Activated naive CD8-positive, alpha-beta T cell treated with anti-CD3 and anti-CD28 coated beads for 36 hours (primary cell): Measurements from ENCODE around the gene AGAP1. TPM values are rescaled to one million over a fixed set of nuclear protein-coding genes. Genes with fewer than 3 reads are reported as not detected.
"Not testable (repeated sequence)": the region's sequence is repeated elsewhere in the genome, so short reads cannot be mapped to it uniquely, and the experiment has no call there.

Source experiments
- DNase-seq: peaks from one replicate; pipeline ENCODE4 v3.0.0; 2021
- H3K27ac Mint-ChIP-seq: one replicate; pipeline ENCODE4 v1.8.0; 2022; ENCODE audit warnings: mild to moderate bottlenecking, moderate library complexity, mixed read lengths
- H3K27me3 Mint-ChIP-seq: one replicate; pipeline ENCODE4 v1.8.0; 2022; ENCODE audit warnings: mild to moderate bottlenecking, mixed read lengths
- H3K36me3 Mint-ChIP-seq: one replicate; pipeline ENCODE4 v1.8.0; 2021; ENCODE audit warnings: mild to moderate bottlenecking, mixed read lengths
- H3K4me1 Mint-ChIP-seq: one replicate; pipeline ENCODE4 v1.8.0; 2021; ENCODE audit warnings: mixed read lengths
- H3K4me3 Mint-ChIP-seq: one replicate; pipeline ENCODE4 v1.8.0; 2022; ENCODE audit warnings: mild to moderate bottlenecking, moderate library complexity, mixed read lengths
- H3K9me3 Mint-ChIP-seq: one replicate; pipeline ENCODE4 v1.8.0; 2022; ENCODE audit warnings: mixed read lengths
- total RNA-seq, 2 experiments: library from RNA; stranded (reverse); gene quantifications; one replicate each; pipeline ENCODE4 v1.2.3, GENCODE V29; 2021

Gene AGAP1
- total RNA-seq, 2 experiments from 2014 or later: 0.89 to 1.4 TPM

DNA sequence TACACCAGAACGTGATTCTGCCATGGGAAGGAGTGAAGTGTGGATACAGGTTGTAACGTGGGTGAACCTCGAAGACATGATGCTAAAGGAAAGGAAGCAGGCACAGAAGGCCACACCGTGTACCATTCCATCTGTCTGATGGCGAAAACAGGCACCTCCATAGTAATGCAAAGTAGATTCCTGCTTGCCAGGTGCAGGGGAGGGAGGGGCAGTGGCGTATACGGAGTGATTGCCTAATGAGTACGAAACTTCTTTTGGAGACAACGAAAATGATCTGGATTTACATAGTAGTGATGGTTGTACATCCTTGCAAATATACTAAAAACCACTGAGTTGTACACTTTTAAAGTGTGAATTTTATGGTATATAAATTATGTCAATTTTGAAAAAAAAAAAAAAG lies 567.7 kb downstream of the AGAP1 start:
- no peak for DNase-seq
- H3K4me1 Mint-ChIP-seq: no peaks in the 10 kb centered on the region
- no peaks in the 10 kb centered on the region for H3K36me3 Mint-ChIP-seq
- H3K9me3 Mint-ChIP-seq: peaks cover 7% of the 10 kb centered on the region
- no peak overlapping the region for H3K27ac Mint-ChIP-seq
- H3K4me3 Mint-ChIP-seq: no peak overlapping the region
- peaks cover 15% of the 10 kb centered on the region for H3K27me3 Mint-ChIP-seq

DNA sequence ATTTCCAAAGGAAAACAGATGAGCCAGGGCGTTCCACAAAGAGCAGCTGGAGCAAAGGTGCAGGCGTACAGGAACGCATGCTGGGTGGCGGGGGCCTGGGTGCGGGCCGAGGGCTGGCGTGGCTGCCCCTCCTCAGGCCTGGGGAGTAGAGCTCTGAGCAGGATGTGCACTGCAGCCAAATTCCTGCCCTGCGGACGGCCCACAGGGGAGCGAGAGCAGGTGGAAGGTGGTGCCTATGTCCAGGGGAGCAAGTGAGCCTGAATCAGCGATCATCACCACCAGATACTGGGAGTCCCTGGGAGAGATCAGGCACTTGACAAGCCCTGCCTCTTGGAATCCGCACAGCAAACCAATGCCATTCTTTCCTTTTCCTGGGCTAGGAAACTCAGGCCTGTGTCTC lies 568.1 kb downstream of the AGAP1 start:
- H3K36me3 Mint-ChIP-seq: no peaks in the 10 kb centered on the region
- H3K27me3 Mint-ChIP-seq: peaks cover 14% of the 10 kb centered on the region
- no peak overlapping the region for H3K4me3 Mint-ChIP-seq
- peaks cover 7% of the 10 kb centered on the region for H3K9me3 Mint-ChIP-seq
- no peak for DNase-seq
- no peak overlapping the region for H3K27ac Mint-ChIP-seq
- H3K4me1 Mint-ChIP-seq: no peaks in the 10 kb centered on the region

DNA sequence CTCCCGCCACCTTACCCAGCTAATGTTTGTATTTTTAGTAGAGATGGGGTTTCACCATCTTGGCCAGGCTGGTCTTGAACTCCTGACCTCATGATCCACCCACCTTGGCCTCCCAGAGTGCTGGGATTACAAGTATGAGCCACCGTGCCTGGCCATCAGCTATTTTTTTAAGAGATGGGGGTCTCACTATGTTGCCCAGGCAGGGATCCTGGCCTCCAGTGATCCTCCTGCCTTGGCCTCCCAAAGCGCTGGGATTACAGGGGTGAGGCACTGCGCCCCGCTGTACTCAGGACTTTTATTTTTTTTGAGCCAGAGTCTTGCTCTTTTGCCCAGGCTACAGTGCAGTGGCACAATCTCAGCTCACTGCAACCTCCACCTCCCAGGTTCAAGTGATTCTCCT lies 569.0 kb downstream of the AGAP1 start:
- not testable (repeated sequence) for H3K27ac Mint-ChIP-seq, H3K9me3 Mint-ChIP-seq, H3K4me1 Mint-ChIP-seq

DNA sequence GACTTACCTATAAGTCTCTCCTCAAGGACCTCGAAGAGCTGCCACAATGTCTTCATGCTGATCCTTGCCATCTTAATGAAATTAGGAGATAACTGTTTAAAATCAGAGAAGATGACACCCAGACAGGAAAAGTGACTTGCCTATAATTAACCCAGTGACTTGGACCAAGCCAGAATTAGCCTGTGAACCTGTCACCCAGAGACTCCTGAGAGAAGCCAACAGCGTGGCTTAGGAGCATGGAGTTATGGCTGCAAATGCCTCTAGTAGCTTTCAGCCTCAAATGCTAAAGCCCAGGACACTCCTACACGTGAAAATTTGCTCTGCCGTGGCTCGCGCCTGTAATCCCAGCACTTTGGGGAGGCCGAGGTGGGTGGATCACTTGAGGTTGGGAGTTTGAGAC lies 570.2 kb downstream of the AGAP1 start:
- Mint-ChIP-seq H3K27me3 (peaks cover 5% of the 10 kb centered on the region), H3K4me1 (no peaks in the 10 kb centered on the region)

More for the DNA sequence above, 569.0 kb downstream of the AGAP1 start:
- not testable (repeated sequence) for H3K27me3 Mint-ChIP-seq, H3K4me3 Mint-ChIP-seq, H3K36me3 Mint-ChIP-seq, DNase-seq

DNA sequence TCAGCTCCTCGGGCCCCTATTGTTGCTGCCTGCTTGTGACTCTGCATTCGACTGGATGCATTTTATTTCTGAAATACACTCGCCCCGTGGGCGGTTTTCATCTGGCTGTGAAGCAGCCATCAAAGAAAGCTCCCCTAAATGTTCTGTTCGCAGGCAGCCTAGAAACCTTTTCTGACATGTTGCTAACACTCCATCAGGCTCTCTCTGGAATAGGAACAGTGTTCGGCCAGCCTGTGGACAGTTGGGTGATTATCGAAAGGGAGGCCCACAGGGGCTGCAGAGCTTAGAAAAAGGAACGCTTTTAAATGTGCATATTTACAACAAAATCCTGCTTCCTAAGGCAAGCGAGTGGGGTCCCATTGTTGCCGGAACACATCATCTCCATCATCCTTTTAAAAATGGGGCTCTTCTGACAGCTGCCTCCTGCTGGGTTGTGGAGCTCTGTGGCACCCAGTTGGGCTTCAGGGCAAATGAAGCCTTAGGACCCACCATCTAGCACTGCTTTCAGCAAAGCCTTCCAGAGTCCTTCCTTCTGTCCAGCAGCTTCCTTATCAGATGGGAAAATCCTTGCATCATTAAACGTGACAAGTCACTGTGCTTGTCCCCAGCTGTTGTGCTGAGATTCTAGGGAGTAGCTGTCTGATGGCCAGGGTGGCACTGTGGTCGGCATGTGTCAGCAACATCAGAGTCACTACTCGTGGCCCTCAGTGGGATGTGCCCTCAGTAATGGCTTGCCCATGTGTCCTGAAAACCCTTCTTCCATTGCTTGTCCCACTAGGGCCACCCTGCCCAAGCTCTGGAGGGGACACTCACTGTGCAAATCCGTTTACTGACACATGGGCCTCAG lies 571.7 kb downstream of the AGAP1 start:
- H3K4me1 Mint-ChIP-seq: no peaks in the 10 kb centered on the region
- H3K9me3 Mint-ChIP-seq: no peaks in the 10 kb centered on the region
- DNase-seq: no peak
- no peaks in the 10 kb centered on the region for H3K36me3 Mint-ChIP-seq
- peaks cover 5% of the 10 kb centered on the region for H3K27me3 Mint-ChIP-seq
- H3K4me3 Mint-ChIP-seq: no peak overlapping the region
- no peak overlapping the region for H3K27ac Mint-ChIP-seq

More for the DNA sequence above, 570.2 kb downstream of the AGAP1 start:
- no peak overlapping the region for H3K4me3 Mint-ChIP-seq
- no peak for DNase-seq
- no peak overlapping the region for H3K27ac Mint-ChIP-seq
- no peaks in the 10 kb centered on the region for H3K36me3 Mint-ChIP-seq
- H3K9me3 Mint-ChIP-seq: no peaks in the 10 kb centered on the region

DNA sequence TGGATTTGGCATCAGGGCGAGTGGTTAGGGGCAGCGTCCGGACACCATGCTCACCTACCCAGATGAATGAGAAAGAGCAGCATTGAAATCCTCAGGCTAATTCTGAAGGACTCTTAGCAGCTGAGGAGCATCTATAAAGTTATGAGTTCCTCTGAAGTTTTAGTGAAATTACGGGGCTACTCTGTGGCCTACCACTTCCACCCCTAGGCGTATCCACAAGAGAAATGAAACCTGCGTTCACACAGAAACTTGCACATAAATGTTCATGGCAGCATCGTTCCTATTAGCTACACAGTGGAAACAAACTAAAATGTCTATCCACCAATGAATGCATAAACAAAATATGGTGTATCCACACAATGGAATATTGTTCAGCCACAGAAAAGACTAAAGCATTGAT lies 576.4 kb downstream of the AGAP1 start:
- Mint-ChIP-seq H3K9me3 (no peaks in the 10 kb centered on the region), H3K4me3 (no peak overlapping the region), H3K36me3 (no peaks in the 10 kb centered on the region), H3K4me1 (no peaks in the 10 kb centered on the region), H3K27ac (no peak overlapping the region), H3K27me3 (peaks cover 5% of the 10 kb centered on the region)
- no peak for DNase-seq

DNA sequence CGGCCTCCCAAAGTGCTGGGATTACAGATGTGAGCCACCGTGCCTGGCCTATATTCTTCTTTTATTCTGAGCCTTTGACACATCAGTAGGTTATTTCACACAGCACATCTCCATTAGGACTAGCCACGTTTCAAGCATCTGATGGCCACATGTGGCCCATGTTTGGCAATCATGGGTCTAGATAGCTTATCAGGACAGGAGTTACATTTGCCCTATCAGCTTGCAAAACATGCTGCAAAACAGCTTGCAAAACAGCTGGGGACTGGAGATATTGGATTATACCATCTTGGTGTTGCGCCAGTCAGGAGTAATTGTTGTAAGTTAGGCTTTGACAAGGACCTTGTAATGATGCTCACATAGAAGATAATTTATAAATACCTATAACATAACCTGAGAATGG lies 579.4 kb downstream of the AGAP1 start:
- H3K9me3 Mint-ChIP-seq: no peaks in the 10 kb centered on the region
- H3K4me3 Mint-ChIP-seq: no peak overlapping the region
- H3K4me1 Mint-ChIP-seq: no peaks in the 10 kb centered on the region
- DNase-seq: no peak
- no peaks in the 10 kb centered on the region for H3K36me3 Mint-ChIP-seq
- no peak overlapping the region for H3K27ac Mint-ChIP-seq
- H3K27me3 Mint-ChIP-seq: no peaks in the 10 kb centered on the region

DNA sequence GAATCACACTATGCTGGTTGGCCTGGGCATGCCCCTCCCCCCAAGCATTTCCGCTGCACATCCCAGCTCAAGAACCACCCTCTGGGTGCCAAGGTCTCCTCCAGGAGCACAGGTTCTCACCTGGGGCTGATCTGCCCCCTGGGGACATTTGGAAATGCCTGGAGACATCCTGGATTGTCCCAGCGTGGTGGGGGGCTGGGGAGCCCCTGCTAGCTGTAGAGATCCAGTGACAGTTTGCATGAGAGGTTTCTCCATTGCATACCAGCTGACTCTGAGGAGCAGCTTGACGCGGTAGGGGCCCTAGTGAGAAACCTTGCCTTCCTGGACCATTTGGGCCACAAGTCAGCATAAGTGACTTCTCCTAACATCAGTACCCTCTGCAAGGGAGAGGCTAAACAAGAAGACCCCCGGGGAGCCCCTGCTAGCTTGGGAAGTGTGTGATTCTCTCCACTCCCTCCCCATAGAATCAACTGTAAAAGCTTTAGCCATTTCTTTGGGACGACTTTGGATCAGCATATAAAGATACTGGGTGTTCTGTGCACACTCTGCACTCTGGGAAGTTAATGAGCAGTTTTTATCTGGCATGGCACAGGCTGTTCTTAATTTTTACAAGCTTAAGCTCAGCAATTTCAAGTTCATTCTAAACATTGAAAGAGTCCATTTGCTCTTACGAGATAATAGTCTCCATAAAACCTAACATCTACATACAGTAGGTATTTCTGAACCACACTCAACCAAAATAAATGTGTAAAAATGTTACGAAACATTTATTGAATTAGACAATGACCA lies 580.2 kb downstream of the AGAP1 start:
- Mint-ChIP-seq H3K27me3 (no peaks in the 10 kb centered on the region), H3K4me3 (no peak overlapping the region), H3K36me3 (no peaks in the 10 kb centered on the region), H3K27ac (no peak overlapping the region), H3K4me1 (no peaks in the 10 kb centered on the region), H3K9me3 (no peaks in the 10 kb centered on the region)
- DNase-seq: no peak

DNA sequence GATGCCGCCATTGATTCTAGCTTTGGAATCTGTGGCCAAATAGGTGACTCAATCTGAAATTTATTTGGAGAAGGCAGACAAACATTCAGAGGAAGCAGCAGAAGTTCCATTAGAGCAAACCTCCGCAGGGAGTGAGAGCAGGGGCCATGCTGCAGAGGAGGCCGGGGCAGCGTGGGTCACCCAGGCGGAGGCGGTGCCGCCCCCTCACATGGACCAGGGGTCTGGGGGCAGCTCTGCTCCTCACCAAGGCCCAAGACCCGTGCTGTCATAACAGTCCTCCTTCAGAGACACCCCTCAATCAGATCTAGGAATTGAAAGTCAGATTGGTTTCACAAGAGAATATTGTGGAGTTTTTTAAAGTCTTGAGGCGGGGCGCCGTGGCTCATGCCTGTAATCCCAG lies 582.0 kb downstream of the AGAP1 start:
- H3K27me3 Mint-ChIP-seq: no peaks in the 10 kb centered on the region
- no peak overlapping the region for H3K27ac Mint-ChIP-seq
- DNase-seq: no peak
- no peaks in the 10 kb centered on the region for H3K36me3 Mint-ChIP-seq
- no peaks in the 10 kb centered on the region for H3K9me3 Mint-ChIP-seq
- no peak overlapping the region for H3K4me3 Mint-ChIP-seq
- no peaks in the 10 kb centered on the region for H3K4me1 Mint-ChIP-seq

DNA sequence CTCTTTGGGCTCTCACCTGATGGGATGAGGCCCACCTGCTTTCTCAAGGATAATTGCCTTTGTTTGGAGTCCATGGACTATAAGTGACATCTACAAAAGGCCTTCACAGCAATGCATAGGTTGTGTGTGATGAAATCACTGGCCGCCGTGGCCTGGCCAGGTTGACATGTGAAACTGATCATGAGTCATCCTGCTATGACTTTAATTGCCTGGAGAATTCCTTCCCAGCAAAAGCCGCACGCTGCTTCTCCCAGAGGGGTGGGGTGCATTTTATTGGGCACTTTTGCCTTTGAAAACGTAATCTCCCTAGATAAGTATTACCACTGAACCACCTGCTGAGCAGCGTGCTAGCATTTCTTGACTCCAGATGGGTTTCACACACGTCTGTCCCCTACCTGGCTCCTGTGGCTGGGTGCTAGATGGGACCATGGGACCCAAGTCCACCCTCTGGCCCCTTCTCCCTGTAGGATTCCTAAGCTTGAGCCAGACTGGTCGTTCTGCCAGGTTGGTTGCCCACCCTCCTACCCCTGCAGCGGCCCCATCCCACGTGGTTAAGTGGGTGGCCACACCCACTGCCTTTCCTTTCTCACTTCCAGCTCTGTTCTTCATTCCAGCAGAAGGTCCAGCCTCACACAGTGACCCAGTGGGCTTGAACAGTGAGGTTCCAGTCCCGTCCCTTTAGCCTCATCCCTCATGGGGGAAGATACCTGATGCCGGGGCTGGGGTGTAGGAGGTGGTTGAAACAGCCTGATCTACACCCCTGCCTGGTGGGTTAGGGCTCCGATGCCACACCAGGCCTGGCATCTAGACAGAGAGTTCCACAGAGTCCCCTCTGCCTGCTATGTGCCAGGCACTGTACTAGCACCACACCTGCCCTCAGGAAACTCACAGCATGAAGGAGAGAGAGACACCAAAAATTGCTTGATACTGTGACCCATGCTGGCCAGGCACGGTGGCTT lies 584.7 kb downstream of the AGAP1 start:
- no peak for DNase-seq
- Mint-ChIP-seq H3K4me3 (no peak overlapping the region), H3K36me3 (no peaks in the 10 kb centered on the region), H3K9me3 (no peaks in the 10 kb centered on the region), H3K4me1 (no peaks in the 10 kb centered on the region), H3K27ac (no peak overlapping the region), H3K27me3 (peaks cover 4% of the 10 kb centered on the region)

DNA sequence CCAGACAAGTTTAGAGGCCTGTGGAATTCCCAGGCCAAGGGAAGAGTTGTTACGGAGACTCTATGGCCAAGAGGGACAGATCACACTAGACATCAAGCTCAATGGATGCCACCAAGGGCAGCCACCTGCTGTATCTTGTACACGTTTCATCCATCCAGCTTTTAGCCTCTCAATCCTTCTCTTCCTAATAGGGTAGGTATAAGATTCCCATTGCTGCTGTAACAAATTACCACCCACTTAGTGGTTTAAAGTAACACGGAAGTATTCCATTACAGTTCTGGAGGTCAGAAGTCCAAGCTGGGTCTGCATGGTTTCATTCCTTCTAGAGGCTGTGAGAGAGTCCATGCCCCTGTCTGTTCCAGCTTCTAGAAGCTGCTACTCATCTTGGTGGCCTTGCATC lies 586.6 kb downstream of the AGAP1 start:
- no peak overlapping the region for H3K4me3 Mint-ChIP-seq
- no peaks in the 10 kb centered on the region for H3K4me1 Mint-ChIP-seq
- peaks cover 10% of the 10 kb centered on the region for H3K27me3 Mint-ChIP-seq
- DNase-seq: no peak
- no peaks in the 10 kb centered on the region for H3K9me3 Mint-ChIP-seq
- no peak overlapping the region for H3K27ac Mint-ChIP-seq
- H3K36me3 Mint-ChIP-seq: no peaks in the 10 kb centered on the region

DNA sequence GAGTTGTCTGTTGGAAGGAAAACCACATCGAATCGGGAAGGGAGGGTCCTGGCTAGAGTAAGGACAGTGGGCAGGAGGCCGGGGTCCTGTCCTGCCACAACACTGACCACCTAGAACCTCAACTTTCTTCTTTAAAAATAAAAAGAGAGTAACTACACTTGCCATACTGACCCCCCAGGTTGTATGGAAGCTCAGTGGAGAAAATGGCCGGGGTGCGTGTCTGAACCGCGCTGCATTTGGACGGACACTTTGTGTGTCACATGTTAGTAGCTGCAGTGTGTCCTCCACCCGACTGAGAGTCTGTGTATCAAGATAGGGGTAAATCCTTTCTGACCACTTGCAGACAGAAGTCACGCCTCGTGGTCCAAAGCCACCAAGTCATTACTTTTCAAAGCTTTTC lies 587.3 kb downstream of the AGAP1 start:
- Mint-ChIP-seq H3K36me3 (no peaks in the 10 kb centered on the region), H3K4me3 (no peak overlapping the region), H3K4me1 (no peaks in the 10 kb centered on the region), H3K27ac (no peak overlapping the region), H3K9me3 (no peaks in the 10 kb centered on the region), H3K27me3 (peaks cover 11% of the 10 kb centered on the region)
- DNase-seq: no peak

DNA sequence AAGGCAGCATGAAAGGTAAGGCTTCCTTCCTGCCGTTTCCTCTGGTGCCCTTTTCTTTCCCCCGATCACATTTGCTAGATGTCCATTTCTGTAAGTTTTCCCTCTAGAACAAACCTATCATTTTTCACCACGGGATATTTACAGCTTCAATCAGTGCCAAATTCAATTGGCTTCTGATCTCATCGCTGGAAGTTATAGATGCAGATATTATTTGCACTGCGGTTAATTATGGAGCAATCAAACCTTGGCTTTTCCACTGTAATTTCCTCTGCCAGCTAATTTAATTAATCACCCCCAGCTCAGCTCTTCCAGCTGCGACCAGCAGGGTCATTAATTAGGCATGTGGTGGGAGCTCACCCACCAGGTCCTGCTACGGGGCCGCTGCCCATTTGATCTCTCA lies 588.2 kb downstream of the AGAP1 start:
- Mint-ChIP-seq H3K4me3 (no peak overlapping the region), H3K9me3 (no peaks in the 10 kb centered on the region), H3K4me1 (no peaks in the 10 kb centered on the region), H3K36me3 (no peaks in the 10 kb centered on the region), H3K27ac (no peak overlapping the region), H3K27me3 (peaks cover 11% of the 10 kb centered on the region)
- DNase-seq: no peak

DNA sequence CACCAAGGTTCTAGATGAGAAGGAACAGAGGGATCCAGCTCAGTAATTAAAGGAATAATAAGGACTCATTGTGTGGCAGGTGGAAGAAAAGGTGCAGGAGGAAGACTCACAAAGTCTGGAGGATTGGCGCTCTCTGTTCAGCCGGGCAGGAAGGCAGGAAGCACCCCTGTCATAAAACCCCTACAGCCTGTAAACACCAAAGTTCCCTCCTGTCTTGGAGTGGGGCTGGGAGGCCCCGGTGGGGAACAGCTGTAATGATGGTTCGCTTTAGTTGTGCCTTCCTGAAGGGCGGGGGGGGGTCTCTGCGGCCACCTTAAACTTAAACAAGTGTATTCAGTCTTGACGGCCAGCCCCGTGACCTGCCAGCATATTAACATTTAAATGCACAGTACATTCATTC lies 590.1 kb downstream of the AGAP1 start:
- H3K27me3 Mint-ChIP-seq: peaks cover 11% of the 10 kb centered on the region
- no peak overlapping the region for H3K27ac Mint-ChIP-seq
- no peaks in the 10 kb centered on the region for H3K4me1 Mint-ChIP-seq
- no peaks in the 10 kb centered on the region for H3K9me3 Mint-ChIP-seq
- H3K4me3 Mint-ChIP-seq: no peak overlapping the region
- no peak for DNase-seq
- H3K36me3 Mint-ChIP-seq: no peaks in the 10 kb centered on the region

DNA sequence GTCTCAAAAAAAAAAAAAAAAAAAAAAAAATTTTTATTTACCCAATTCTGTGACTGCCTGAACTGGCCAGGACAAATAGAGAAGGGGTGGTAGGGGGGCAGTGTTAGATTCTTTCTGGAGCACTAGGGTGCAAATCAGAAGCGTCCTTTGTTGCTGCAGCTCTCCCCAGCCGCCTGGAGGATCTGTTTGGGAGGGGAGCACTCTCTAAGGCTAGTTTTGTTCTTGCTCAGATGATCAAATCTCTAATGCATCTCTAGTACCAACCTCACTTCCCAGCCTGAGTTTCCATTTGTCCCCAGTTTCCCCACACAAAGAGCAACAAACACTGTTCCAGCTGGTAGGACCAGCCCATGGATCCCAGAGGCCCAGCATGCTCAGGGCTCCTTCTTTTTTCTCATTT lies 591.4 kb downstream of the AGAP1 start:
- Mint-ChIP-seq H3K9me3 (no peaks in the 10 kb centered on the region), H3K4me3 (no peak overlapping the region), H3K36me3 (no peaks in the 10 kb centered on the region), H3K27ac (no peak overlapping the region), H3K4me1 (no peaks in the 10 kb centered on the region), H3K27me3 (peaks cover 11% of the 10 kb centered on the region)
- no peak for DNase-seq
